Measurements from ENCODE around the gene FAM200A. TPM values are rescaled to one million over a fixed set of nuclear protein-coding genes. Genes with fewer than 3 reads are reported as not detected.

FAM200A gene
- total and polyA plus RNA-seq, 2 experiments from 2014 or later, result 7.7 to 7.9 TPM

DNA sequence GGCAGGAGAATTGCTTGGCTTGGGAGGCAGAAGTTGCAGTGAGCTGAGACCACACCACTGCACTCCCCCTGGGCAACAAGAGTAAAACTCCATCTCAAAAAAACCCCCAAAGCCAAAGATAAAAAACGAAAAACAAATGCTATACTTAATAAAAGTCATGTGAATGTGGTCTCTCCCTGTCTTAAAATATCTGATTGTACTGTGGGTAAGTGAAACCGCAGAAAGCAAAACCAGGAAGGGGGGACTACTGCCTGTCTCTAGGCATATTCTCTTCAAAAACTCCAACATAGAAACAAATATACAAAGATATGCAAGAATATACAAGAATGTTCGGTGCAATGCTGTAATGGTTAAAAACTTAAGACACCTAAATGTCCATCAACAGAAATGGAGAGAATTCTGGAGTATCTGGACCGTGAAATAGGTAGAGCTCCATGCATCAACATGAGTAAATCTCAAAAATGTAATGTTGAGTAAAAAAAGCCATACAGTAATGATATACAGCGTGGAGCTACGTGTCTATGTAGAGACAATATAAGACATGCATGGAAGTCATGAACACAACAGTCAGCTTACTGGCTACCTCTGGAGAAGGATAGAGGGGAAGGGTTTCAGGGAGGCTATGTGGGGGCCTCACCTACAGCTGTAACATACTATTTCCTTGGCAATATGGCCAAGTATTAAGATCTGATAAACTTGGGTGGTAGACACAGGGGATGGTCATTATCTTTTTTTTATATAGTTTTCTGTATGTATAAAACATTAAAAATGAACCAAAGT lies 54.0 kb downstream of the FAM200A start:
- Histone ChIP-seq H3K4me3 (peak overlapping the region; percentile 85), H3K36me3 (ENCODE audit: insufficient read depth) (peaks cover 37% of the 10 kb centered on the region), H3K79me2 (replicated peaks; ENCODE audit: insufficient read depth) (peaks cover 53% of the 10 kb centered on the region), H3K27ac (ENCODE audit: low read depth) (no peak overlapping the region), H3K4me1 (ENCODE audit: insufficient read depth) (peaks cover 18% of the 10 kb centered on the region; the same call in 1 of the 2 replicates), H3K9me2 (ENCODE audit: insufficient read depth) (no peaks in the 10 kb centered on the region), H3K27me3 (ENCODE audit: insufficient read depth) (no peaks in the 10 kb centered on the region), H3K4me2 (peak overlapping the region; percentile 94), H4K20me1 (replicated peaks; ENCODE audit: insufficient read depth) (peaks cover 24% of the 10 kb centered on the region), H2AFZ (no peak overlapping the region), H3F3A (replicated peaks; ENCODE audit: low read depth) (peaks cover 29% of the 10 kb centered on the region)
- peaks cover 36% of the 10 kb centered on the region for H3K9me3 Mint-ChIP-seq
- H3K27ac Mint-ChIP-seq, result no peak overlapping the region
- H3K4me3 Mint-ChIP-seq, result peak overlapping the region; percentile 99
- H3K4me1 Mint-ChIP-seq, result peaks cover 13% of the 10 kb centered on the region
- no peak for ATAC-seq
- DNase-seq (ENCODE audit: low spot score), result no peak
- no peak for TF ChIP-seq ZNF462 (CRISPR knock-in tag; IDR thresholded peaks at IDR 0.05)
- peaks cover 57% of the 10 kb centered on the region for H3K36me3 Mint-ChIP-seq (ENCODE audit: low read depth)
- peaks cover 3% of the 10 kb centered on the region for H3K27me3 Mint-ChIP-seq (ENCODE audit: insufficient read depth, low read depth, poor library complexity)

Other genes starting within 250 kb of the FAM200A start
- gene ARPC1A, start 226.2 kb downstream of the FAM200A start, total RNA-seq (2014; rRNA removed; shearing (Covaris generic)), result 108 and 168 TPM in 2 replicates
- 210 and 246 TPM in 2 replicates for gene ARPC1A, start 226.2 kb downstream of the FAM200A start, polyA plus RNA-seq (2016; fragmentation: Nextera tagmentation; extraction: Ambion mirVana)
- 93.2 and 132 TPM in 2 replicates for gene ARPC1B, start 177.4 kb downstream of the FAM200A start, total RNA-seq (2014; rRNA removed; shearing (Covaris generic))
- 89.7 and 101 TPM in 2 replicates for gene ARPC1B, start 177.4 kb downstream of the FAM200A start, polyA plus RNA-seq (2016; fragmentation: Nextera tagmentation; extraction: Ambion mirVana)
- gene PDAP1, start 143.5 kb downstream of the FAM200A start, total RNA-seq (2014; rRNA removed; shearing (Covaris generic)), result 93.1 and 125 TPM in 2 replicates
- gene PDAP1, start 143.5 kb downstream of the FAM200A start, polyA plus RNA-seq (2016; fragmentation: Nextera tagmentation; extraction: Ambion mirVana), result 134 and 205 TPM in 2 replicates
- gene BUD31, start 143.1 kb downstream of the FAM200A start, total RNA-seq (2014; rRNA removed; shearing (Covaris generic)), result 77.1 and 98.5 TPM in 2 replicates
- 227 and 247 TPM in 2 replicates for gene BUD31, start 143.1 kb downstream of the FAM200A start, polyA plus RNA-seq (2016; fragmentation: Nextera tagmentation; extraction: Ambion mirVana)
- gene PTCD1, start 113.3 kb downstream of the FAM200A start, total RNA-seq (2014; rRNA removed; shearing (Covaris generic)), result 12.2 and 18.1 TPM in 2 replicates
- gene PTCD1, start 113.3 kb downstream of the FAM200A start, polyA plus RNA-seq (2016; fragmentation: Nextera tagmentation; extraction: Ambion mirVana), result 10.7 and 13.4 TPM in 2 replicates
- gene CPSF4, start 113.2 kb downstream of the FAM200A start, total RNA-seq (2014; rRNA removed; shearing (Covaris generic)), result 88.0 and 93.2 TPM in 2 replicates
- 33.4 and 34.3 TPM in 2 replicates for gene CPSF4, start 113.2 kb downstream of the FAM200A start, polyA plus RNA-seq (2016; fragmentation: Nextera tagmentation; extraction: Ambion mirVana)
- gene ATP5MF, start 85.9 kb downstream of the FAM200A start, total RNA-seq (2014; rRNA removed; shearing (Covaris generic)), result 1,703 and 1,870 TPM in 2 replicates
- 1,770 and 2,005 TPM in 2 replicates for gene ATP5MF, start 85.9 kb downstream of the FAM200A start, polyA plus RNA-seq (2016; fragmentation: Nextera tagmentation; extraction: Ambion mirVana)
- 13.8 and 14.2 TPM in 2 replicates for gene ZNF789, start 79.2 kb downstream of the FAM200A start, total RNA-seq (2014; rRNA removed; shearing (Covaris generic))
- gene ZNF789, start 79.2 kb downstream of the FAM200A start, polyA plus RNA-seq (2016; fragmentation: Nextera tagmentation; extraction: Ambion mirVana), result 9.0 and 11.2 TPM in 2 replicates
- 26.9 and 29.2 TPM in 2 replicates for gene ZNF394, start 51.8 kb downstream of the FAM200A start, total RNA-seq (2014; rRNA removed; shearing (Covaris generic))
- gene ZNF394, start 51.8 kb downstream of the FAM200A start, polyA plus RNA-seq (2016; fragmentation: Nextera tagmentation; extraction: Ambion mirVana), result 11.4 and 12.6 TPM in 2 replicates
- 10.2 and 13.4 TPM in 2 replicates for gene ZKSCAN5, start 47.5 kb downstream of the FAM200A start, total RNA-seq (2014; rRNA removed; shearing (Covaris generic))
- 4.6 and 4.9 TPM in 2 replicates for gene ZKSCAN5, start 47.5 kb downstream of the FAM200A start, polyA plus RNA-seq (2016; fragmentation: Nextera tagmentation; extraction: Ambion mirVana)
- gene ZNF655, start 6.5 kb upstream of the FAM200A start, total RNA-seq (2014; rRNA removed; shearing (Covaris generic)), result 55.8 and 61.3 TPM in 2 replicates
- gene ZNF655, start 6.5 kb upstream of the FAM200A start, polyA plus RNA-seq (2016; fragmentation: Nextera tagmentation; extraction: Ambion mirVana), result 20.6 and 21.7 TPM in 2 replicates
- gene TMEM225B, start 46.2 kb upstream of the FAM200A start, total RNA-seq (2014; rRNA removed; shearing (Covaris generic)), result not detected in 2 replicates
- 0.45 and 0.50 TPM in 2 replicates for gene TMEM225B, start 46.2 kb upstream of the FAM200A start, polyA plus RNA-seq (2016; fragmentation: Nextera tagmentation; extraction: Ambion mirVana)
- 10.0 and 17.5 TPM in 2 replicates for gene ZSCAN25, start 64.8 kb upstream of the FAM200A start, total RNA-seq (2014; rRNA removed; shearing (Covaris generic))
- 4.8 and 5.8 TPM in 2 replicates for gene ZSCAN25, start 64.8 kb upstream of the FAM200A start, polyA plus RNA-seq (2016; fragmentation: Nextera tagmentation; extraction: Ambion mirVana)
- gene CYP3A5, start 127.9 kb upstream of the FAM200A start, total RNA-seq (2014; rRNA removed; shearing (Covaris generic)), result not detected in 2 replicates
- 1.1 and 1.2 TPM in 2 replicates for gene CYP3A5, start 127.9 kb upstream of the FAM200A start, polyA plus RNA-seq (2016; fragmentation: Nextera tagmentation; extraction: Ambion mirVana)
- not detected in 2 replicates for gene CYP3A7, start 183.1 kb upstream of the FAM200A start, total RNA-seq (2014; rRNA removed; shearing (Covaris generic))
- gene CYP3A7, start 183.1 kb upstream of the FAM200A start, polyA plus RNA-seq (2016; fragmentation: Nextera tagmentation; extraction: Ambion mirVana), result 0.12 and 0.19 TPM in 2 replicates
- not detected in 2 replicates for gene CYP3A4, start 232.1 kb upstream of the FAM200A start, total RNA-seq (2014; rRNA removed; shearing (Covaris generic))
- not detected in 2 replicates for gene CYP3A4, start 232.1 kb upstream of the FAM200A start, polyA plus RNA-seq (2016; fragmentation: Nextera tagmentation; extraction: Ambion mirVana)

Measured in GM23338 (cell line).